H1 (cell line): ENCODE measurements around the gene RBM5. TPM values are rescaled to one million over a fixed set of nuclear protein-coding genes. Genes with fewer than 3 reads are reported as not detected.

Experiments used
- CREB1 ChIP-seq: IDR thresholded peaks from 2 replicates; pipeline ENCODE4 v1.6.1; 2012; ENCODE audit warnings: inconsistent platforms
- POLR2AphosphoS5 ChIP-seq: IDR thresholded peaks from 2 replicates; pipeline ENCODE4 v1.6.1; 2011; ENCODE audit warnings: low read depth, low read length
- polyA plus RNA-seq, 7 experiments: library from polyadenylated mRNA; depleted of rRNA in 3 of 7; stranded (reverse) in 5 of 7; unstranded in 2 of 7; fragments of >200 nt in 5 of 7; fragments of 200-250 nt in 2 of 7; gene quantifications; 1 replicate in 5 of 7; 2 replicates in 1 of 7; 4 replicates in 1 of 7; pipeline versions ENCODE4 v1.2.1 to v1.2.3, GENCODE V29; 2011 to 2013; ENCODE audit warnings: missing spikeins in 2 of 7, mixed read lengths in 2 of 7
- total RNA-seq: library from RNA; stranded (reverse); fragmentation: NEBNext Ultra II Directional; extraction: Animal tissue kit (Norgen Biotek cat#: 25700); gene quantifications from 2 replicates; pipeline ENCODE4 v1.2.1, GENCODE V29; 2021
- TF ChIP-seq, protein P1 (sequence below): fragments of 300-600 bp; sonication (generic); IDR thresholded peaks from 2 replicates; pipeline ENCODE4 v1.7.1; 2012; ENCODE audit warnings: low read length, moderate library complexity, mild to moderate bottlenecking, inconsistent platforms; ENCODE audit not compliant: insufficient replicate concordance

Gene RBM5
- total and polyA plus RNA-seq, 2 of the 8 experiments (the other 6 are each of a cell fraction or from before 2014, with no cell fraction given), result 82.7 to 144 TPM

DNA sequence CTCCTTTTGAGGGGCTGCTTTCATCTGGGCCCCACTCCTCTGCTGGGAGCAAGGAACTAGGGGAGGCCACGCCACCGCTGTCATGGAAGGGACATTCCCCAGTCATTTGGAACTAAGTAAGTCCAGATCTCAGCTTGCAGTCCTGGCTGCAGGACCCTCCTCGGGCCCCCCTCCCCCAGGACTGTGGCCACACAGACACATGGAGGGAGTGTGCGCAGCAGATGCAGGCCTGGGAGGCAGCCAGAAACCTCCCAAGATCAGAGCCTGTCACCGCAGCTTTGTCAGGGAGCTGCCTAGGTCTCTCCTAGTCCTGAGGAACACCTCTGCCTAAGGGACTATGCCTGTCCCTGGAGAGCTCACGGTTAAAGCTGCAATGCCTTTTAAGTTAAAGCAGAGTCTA, 59.1 kb downstream of the RBM5 start (continued):
- TF ChIP-seq, protein P1, sequence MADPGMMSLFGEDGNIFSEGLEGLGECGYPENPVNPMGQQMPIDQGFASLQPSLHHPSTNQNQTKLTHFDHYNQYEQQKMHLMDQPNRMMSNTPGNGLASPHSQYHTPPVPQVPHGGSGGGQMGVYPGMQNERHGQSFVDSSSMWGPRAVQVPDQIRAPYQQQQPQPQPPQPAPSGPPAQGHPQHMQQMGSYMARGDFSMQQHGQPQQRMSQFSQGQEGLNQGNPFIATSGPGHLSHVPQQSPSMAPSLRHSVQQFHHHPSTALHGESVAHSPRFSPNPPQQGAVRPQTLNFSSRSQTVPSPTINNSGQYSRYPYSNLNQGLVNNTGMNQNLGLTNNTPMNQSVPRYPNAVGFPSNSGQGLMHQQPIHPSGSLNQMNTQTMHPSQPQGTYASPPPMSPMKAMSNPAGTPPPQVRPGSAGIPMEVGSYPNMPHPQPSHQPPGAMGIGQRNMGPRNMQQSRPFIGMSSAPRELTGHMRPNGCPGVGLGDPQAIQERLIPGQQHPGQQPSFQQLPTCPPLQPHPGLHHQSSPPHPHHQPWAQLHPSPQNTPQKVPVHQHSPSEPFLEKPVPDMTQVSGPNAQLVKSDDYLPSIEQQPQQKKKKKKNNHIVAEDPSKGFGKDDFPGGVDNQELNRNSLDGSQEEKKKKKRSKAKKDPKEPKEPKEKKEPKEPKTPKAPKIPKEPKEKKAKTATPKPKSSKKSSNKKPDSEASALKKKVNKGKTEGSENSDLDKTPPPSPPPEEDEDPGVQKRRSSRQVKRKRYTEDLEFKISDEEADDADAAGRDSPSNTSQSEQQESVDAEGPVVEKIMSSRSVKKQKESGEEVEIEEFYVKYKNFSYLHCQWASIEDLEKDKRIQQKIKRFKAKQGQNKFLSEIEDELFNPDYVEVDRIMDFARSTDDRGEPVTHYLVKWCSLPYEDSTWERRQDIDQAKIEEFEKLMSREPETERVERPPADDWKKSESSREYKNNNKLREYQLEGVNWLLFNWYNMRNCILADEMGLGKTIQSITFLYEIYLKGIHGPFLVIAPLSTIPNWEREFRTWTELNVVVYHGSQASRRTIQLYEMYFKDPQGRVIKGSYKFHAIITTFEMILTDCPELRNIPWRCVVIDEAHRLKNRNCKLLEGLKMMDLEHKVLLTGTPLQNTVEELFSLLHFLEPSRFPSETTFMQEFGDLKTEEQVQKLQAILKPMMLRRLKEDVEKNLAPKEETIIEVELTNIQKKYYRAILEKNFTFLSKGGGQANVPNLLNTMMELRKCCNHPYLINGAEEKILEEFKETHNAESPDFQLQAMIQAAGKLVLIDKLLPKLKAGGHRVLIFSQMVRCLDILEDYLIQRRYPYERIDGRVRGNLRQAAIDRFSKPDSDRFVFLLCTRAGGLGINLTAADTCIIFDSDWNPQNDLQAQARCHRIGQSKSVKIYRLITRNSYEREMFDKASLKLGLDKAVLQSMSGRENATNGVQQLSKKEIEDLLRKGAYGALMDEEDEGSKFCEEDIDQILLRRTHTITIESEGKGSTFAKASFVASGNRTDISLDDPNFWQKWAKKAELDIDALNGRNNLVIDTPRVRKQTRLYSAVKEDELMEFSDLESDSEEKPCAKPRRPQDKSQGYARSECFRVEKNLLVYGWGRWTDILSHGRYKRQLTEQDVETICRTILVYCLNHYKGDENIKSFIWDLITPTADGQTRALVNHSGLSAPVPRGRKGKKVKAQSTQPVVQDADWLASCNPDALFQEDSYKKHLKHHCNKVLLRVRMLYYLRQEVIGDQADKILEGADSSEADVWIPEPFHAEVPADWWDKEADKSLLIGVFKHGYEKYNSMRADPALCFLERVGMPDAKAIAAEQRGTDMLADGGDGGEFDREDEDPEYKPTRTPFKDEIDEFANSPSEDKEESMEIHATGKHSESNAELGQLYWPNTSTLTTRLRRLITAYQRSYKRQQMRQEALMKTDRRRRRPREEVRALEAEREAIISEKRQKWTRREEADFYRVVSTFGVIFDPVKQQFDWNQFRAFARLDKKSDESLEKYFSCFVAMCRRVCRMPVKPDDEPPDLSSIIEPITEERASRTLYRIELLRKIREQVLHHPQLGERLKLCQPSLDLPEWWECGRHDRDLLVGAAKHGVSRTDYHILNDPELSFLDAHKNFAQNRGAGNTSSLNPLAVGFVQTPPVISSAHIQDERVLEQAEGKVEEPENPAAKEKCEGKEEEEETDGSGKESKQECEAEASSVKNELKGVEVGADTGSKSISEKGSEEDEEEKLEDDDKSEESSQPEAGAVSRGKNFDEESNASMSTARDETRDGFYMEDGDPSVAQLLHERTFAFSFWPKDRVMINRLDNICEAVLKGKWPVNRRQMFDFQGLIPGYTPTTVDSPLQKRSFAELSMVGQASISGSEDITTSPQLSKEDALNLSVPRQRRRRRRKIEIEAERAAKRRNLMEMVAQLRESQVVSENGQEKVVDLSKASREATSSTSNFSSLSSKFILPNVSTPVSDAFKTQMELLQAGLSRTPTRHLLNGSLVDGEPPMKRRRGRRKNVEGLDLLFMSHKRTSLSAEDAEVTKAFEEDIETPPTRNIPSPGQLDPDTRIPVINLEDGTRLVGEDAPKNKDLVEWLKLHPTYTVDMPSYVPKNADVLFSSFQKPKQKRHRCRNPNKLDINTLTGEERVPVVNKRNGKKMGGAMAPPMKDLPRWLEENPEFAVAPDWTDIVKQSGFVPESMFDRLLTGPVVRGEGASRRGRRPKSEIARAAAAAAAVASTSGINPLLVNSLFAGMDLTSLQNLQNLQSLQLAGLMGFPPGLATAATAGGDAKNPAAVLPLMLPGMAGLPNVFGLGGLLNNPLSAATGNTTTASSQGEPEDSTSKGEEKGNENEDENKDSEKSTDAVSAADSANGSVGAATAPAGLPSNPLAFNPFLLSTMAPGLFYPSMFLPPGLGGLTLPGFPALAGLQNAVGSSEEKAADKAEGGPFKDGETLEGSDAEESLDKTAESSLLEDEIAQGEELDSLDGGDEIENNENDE, result no peak
- no peak for TF ChIP-seq CREB1
- no peak for TF ChIP-seq POLR2AphosphoS5
